HEK293T (cell line): ENCODE results near the gene SPOCD1.
A peak's percentile ranks its signal among the peaks of the same experiment; 100 is the strongest.

Source experiments
- CTCF ChIA-PET: fragments of 350-600 bp; formaldehyde crosslinking; extraction: SDS; loops from one replicate; lab custom pipeline; 2021; ENCODE audit warnings: antibody characterized with exemption, inconsistent platforms; lab: Yijun Ruan, JAX
- POLR2A ChIA-PET: fragments of 350-600 bp; formaldehyde crosslinking; extraction: SDS; loops from one replicate; lab custom pipeline; 2020; ENCODE audit warnings: antibody characterized with exemption, inconsistent platforms; lab: Yijun Ruan, JAX
- DNase-seq: peaks from one replicate; pipeline ENCODE4 v3.0.0; 2012; ENCODE audit warnings: mixed read lengths; ENCODE audit errors: extremely low spot score
- ARNT ChIP-seq: fragments of 450-650 bp; IDR thresholded peaks from 2 replicates; pipeline ENCODE4 v1.6.1; 2017; ENCODE audit warnings: mild to moderate bottlenecking
- BHLHE40 ChIP-seq: fragments of 450-650 bp; IDR thresholded peaks from 2 replicates; pipeline ENCODE4 v1.6.1; 2016; ENCODE audit warnings: mild to moderate bottlenecking, moderate library complexity, borderline replicate concordance
- CTBP1 ChIP-seq: fragments of 450-650 bp; IDR thresholded peaks from 2 replicates; pipeline ENCODE4 v1.6.1; 2016; ENCODE audit warnings: borderline replicate concordance
- ELF4 ChIP-seq: fragments of 450-650 bp; IDR thresholded peaks from 2 replicates; pipeline ENCODE4 v1.6.1; 2017; ENCODE audit warnings: antibody characterized with exemption
- FOXA1 ChIP-seq: fragments of 450-650 bp; IDR thresholded peaks from 2 replicates; pipeline ENCODE4 v1.6.1; 2016; ENCODE audit warnings: mild to moderate bottlenecking
- FOXK2 ChIP-seq: fragments of 450-650 bp; IDR thresholded peaks from 2 replicates; pipeline ENCODE4 v1.6.1; 2016; ENCODE audit warnings: mild to moderate bottlenecking
- FOXM1 ChIP-seq: fragments of 450-650 bp; IDR thresholded peaks from 2 replicates; pipeline ENCODE4 v1.6.1; 2017; ENCODE audit warnings: mild to moderate bottlenecking, borderline replicate concordance
- HDGF ChIP-seq: fragments of 450-650 bp; IDR thresholded peaks from 2 replicates; pipeline ENCODE4 v1.6.1; 2017; ENCODE audit warnings: antibody characterized with exemption, borderline replicate concordance
- L3MBTL2 ChIP-seq: fragments of 450-650 bp; conservative IDR thresholded peaks from 2 replicates; pipeline ENCODE4 v1.6.1; 2016; ENCODE audit warnings: mild to moderate bottlenecking
- LEF1 ChIP-seq: fragments of 450-650 bp; IDR thresholded peaks from 2 replicates; pipeline ENCODE4 v1.6.1; 2017; ENCODE audit warnings: mild to moderate bottlenecking, borderline replicate concordance
- NFRKB ChIP-seq: fragments of 450-650 bp; IDR thresholded peaks from 2 replicates; pipeline ENCODE4 v1.6.1; 2016; ENCODE audit warnings: mild to moderate bottlenecking, moderate library complexity
- SP1 ChIP-seq: fragments of 450-650 bp; IDR thresholded peaks from 2 replicates; pipeline ENCODE4 v1.6.1; 2017
- SUZ12 ChIP-seq: fragments of 450-650 bp; IDR thresholded peaks from 2 replicates; pipeline ENCODE4 v1.6.1; 2016; ENCODE audit warnings: mild to moderate bottlenecking
- TARDBP ChIP-seq: fragments of 450-650 bp; IDR thresholded peaks from 2 replicates; pipeline ENCODE4 v1.6.1; 2016
- ZNF384 ChIP-seq: fragments of 450-650 bp; IDR thresholded peaks from 2 replicates; pipeline ENCODE4 v1.6.1; 2016
- TF ChIP-seq, protein P1 (sequence below): fragments of 450-650 bp; IDR thresholded peaks from 2 replicates; pipeline ENCODE4 v1.6.1; 2016

SPOCD1 gene

GRCh38 chr1:31815752-31816500 is at the start of gene SPOCD1:
Gene SPOCD1 (minus strand): TSS chr1:31816022. CDS start chr1:31815333, 689 bp downstream.
- no peak for TF ChIP-seq HDGF
- no peak for TF ChIP-seq NFRKB
- no peak for TF ChIP-seq SP1
- no peak for TF ChIP-seq SUZ12
- peak; percentile 66; the same call in 1 of the 2 replicates for TF ChIP-seq ARNT
- no peak for TF ChIP-seq ELF4
- 0 out of 2 replicates have a peak, but pooled peaks have one; percentile 38 for TF ChIP-seq ZNF384
- peak; percentile 91 for TF ChIP-seq FOXM1
- TF ChIP-seq L3MBTL2 = peak; percentile 39
- TF ChIP-seq, protein P1, sequence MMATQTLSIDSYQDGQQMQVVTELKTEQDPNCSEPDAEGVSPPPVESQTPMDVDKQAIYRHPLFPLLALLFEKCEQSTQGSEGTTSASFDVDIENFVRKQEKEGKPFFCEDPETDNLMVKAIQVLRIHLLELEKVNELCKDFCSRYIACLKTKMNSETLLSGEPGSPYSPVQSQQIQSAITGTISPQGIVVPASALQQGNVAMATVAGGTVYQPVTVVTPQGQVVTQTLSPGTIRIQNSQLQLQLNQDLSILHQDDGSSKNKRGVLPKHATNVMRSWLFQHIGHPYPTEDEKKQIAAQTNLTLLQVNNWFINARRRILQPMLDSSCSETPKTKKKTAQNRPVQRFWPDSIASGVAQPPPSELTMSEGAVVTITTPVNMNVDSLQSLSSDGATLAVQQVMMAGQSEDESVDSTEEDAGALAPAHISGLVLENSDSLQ = peak; percentile 58; the same call in 1 of the 2 replicates
- no peak for TF ChIP-seq FOXK2
- TF ChIP-seq CTBP1 = 0 out of 2 replicates have a peak, but pooled peaks have one; percentile 31
- no peak for TF ChIP-seq LEF1
- 0 out of 2 replicates have a peak, but pooled peaks have one; percentile 17 for TF ChIP-seq TARDBP
- CTCF ChIA-PET = interaction anchor here (0.6 to 1.8 kb wide), 11 partner anchors 12 to 194 kb away, joined by 3 to 13 read pairs (median 5); no protein-coding TSS in a partner anchor
- DNase-seq = peak; percentile 99
- POLR2A ChIA-PET = interaction anchor here (1.3 to 2.3 kb wide), 3 partner anchors 122 to 148 kb away, joined by 4 to 9 read pairs (median 7); partner anchors contain the start of gene PTP4A2

GRCh38 chr1:31862071-31862470 is 46.2 kb upstream of the SPOCD1 start:
- DNase-seq = no peak
- ChIA-PET CTCF (no interaction called here), POLR2A (no interaction called here)
- no peak for TF ChIP-seq SP1
- TF ChIP-seq ZNF384 = 0 out of 2 replicates have a peak, but pooled peaks have one; percentile 7
- TF ChIP-seq, protein P1 = no peak

GRCh38 chr1:31861346-31861745 is 45.5 kb upstream of the SPOCD1 start:
- CTCF ChIA-PET = no interaction called here
- no peak for TF ChIP-seq TARDBP
- TF ChIP-seq BHLHE40 = no peak
- TF ChIP-seq FOXA1 = no peak
- no peak for TF ChIP-seq L3MBTL2
- TF ChIP-seq SP1 = no peak
- TF ChIP-seq FOXM1 = no peak
- TF ChIP-seq, protein P1 = no peak
- TF ChIP-seq ZNF384 = no peak
- TF ChIP-seq CTBP1 = no peak
- no peak for TF ChIP-seq NFRKB
- no peak for TF ChIP-seq FOXK2
- no peak for TF ChIP-seq ELF4
- TF ChIP-seq SUZ12 = no peak
- no peak for TF ChIP-seq ARNT
- no peak for TF ChIP-seq LEF1
- TF ChIP-seq HDGF = no peak
- POLR2A ChIA-PET = no interaction called here
- DNase-seq = no peak

- TF ChIP-seq CTBP1 (no peak), FOXA1 (no peak), TARDBP (no peak), ZNF384 (no peak), L3MBTL2 (no peak), FOXM1 (no peak), ARNT (no peak), HDGF (no peak), FOXK2 (no peak), LEF1 (no peak), SP1 (no peak), SUZ12 (no peak), NFRKB (no peak), BHLHE40 (no peak), ELF4 (no peak)
- TF ChIP-seq, protein P1 = no peak
- CTCF ChIA-PET = interaction anchor here (1.2 kb wide), 1 partner anchor 47 kb away, joined by 3 read pairs; no protein-coding TSS in a partner anchor
- POLR2A ChIA-PET = no interaction called here
- DNase-seq = no peak
Observed at GRCh38 chr1:31860581-31860980, 44.8 kb upstream of the SPOCD1 start.

- TF ChIP-seq L3MBTL2 (no peak), SP1 (no peak), FOXK2 (no peak), CTBP1 (no peak), ARNT (no peak), TARDBP (no peak), BHLHE40 (no peak), LEF1 (no peak), NFRKB (no peak), SUZ12 (no peak), HDGF (no peak), ZNF384 (no peak), FOXM1 (no peak), ELF4 (no peak), FOXA1 (no peak)
- TF ChIP-seq, protein P1 = no peak
- CTCF ChIA-PET = interaction anchor here (1.2 kb wide), 1 partner anchor 46 kb away, joined by 3 read pairs; no protein-coding TSS in a partner anchor
Observed at GRCh38 chr1:31859719-31860118, 43.9 kb upstream of the SPOCD1 start.

More at GRCh38 chr1:31859719-31860118, 43.9 kb upstream of the SPOCD1 start:
- POLR2A ChIA-PET = no interaction called here
- no peak for DNase-seq
